Smooth muscle cell (in vitro differentiated cells): ENCODE data around the gene CDK5RAP2. TPM values are rescaled to one million over a fixed set of nuclear protein-coding genes. Genes with fewer than 3 reads are reported as not detected.

Experiments
- DNase-seq: peaks from one replicate; lab custom pipeline; 2025; ENCODE audit not compliant: unreplicated experiment; lab: John Stamatoyannopoulos, UW
- H2AFZ ChIP-seq: fragments of 200-600 bp; sonication (generic); 2 replicates; pipeline ENCODE4 v1.6.0; 2016; ENCODE audit warnings: antibody characterized with exemption, low read depth, mild to moderate bottlenecking
- H3F3A ChIP-seq: fragments of 200-600 bp; sonication (generic); 2 replicates; pipeline ENCODE4 v1.6.0; 2017; ENCODE audit warnings: antibody characterized with exemption, low read depth
- H3K27ac ChIP-seq: fragments of 200-600 bp; sonication (generic); 2 replicates; pipeline ENCODE4 v1.5.1; 2016; ENCODE audit warnings: low read depth, mild to moderate bottlenecking
- H3K27me3 ChIP-seq: fragments of 200-600 bp; sonication (generic); 2 replicates; pipeline ENCODE4 v1.6.1; 2016; ENCODE audit warnings: low read depth, mild to moderate bottlenecking
- H3K36me3 ChIP-seq: fragments of 200-600 bp; sonication (generic); 2 replicates; pipeline ENCODE4 v1.5.1; 2016; ENCODE audit warnings: low read depth
- H3K4me1 ChIP-seq: fragments of 200-600 bp; sonication (generic); 2 replicates; pipeline ENCODE4 v1.5.1; 2016; ENCODE audit warnings: low read depth
- H3K4me2 ChIP-seq: fragments of 200-600 bp; sonication (generic); 2 replicates; pipeline ENCODE4 v1.6.0; 2016; ENCODE audit warnings: mild to moderate bottlenecking
- H3K4me3 ChIP-seq: fragments of 200-600 bp; sonication (generic); 2 replicates; pipeline ENCODE4 v1.5.1; 2016; ENCODE audit warnings: mild to moderate bottlenecking
- H3K79me2 ChIP-seq: fragments of 200-600 bp; sonication (generic); 2 replicates; pipeline ENCODE4 v1.6.0; 2016; ENCODE audit warnings: low read depth, mild to moderate bottlenecking
- H3K9ac ChIP-seq: fragments of 200-600 bp; sonication (generic); 2 replicates; pipeline ENCODE4 v1.6.0; 2016; ENCODE audit warnings: low read depth
- H3K9me3 ChIP-seq: fragments of 200-600 bp; sonication (generic); replicated peaks from 2 replicates; pipeline ENCODE4 v1.5.1; 2016; ENCODE audit warnings: low read depth
- H4K20me1 ChIP-seq: fragments of 200-600 bp; sonication (generic); 2 replicates; pipeline ENCODE4 v1.6.0; 2016; ENCODE audit warnings: low read depth
- CTCF ChIP-seq: fragments of 200-600 bp; sonication (generic); IDR thresholded peaks from 2 replicates; pipeline ENCODE4 v1.5.1; 2017; ENCODE audit warnings: borderline replicate concordance, mild to moderate bottlenecking, antibody characterized with exemption; ENCODE audit not compliant: insufficient read depth, poor library complexity, severe bottlenecking
- WGBS: methylation state at CpG from one replicate; pipeline ENCODE4 v1.1.7; 2016; ENCODE audit warnings: low lambda C conversion rate; 5-methylcytosine and 5-hydroxymethylcytosine counted together
- polyA plus RNA-seq: library from polyadenylated mRNA; unstranded; fragments of >200 nt; fragmentation: Nextera tagmentation; extraction: Ambion mirVana; gene quantifications from 2 replicates; pipeline ENCODE4 v1.2.1, GENCODE V29; 2016
- total RNA-seq: library from RNA; depleted of rRNA; stranded (reverse); fragments of >200 nt; gene quantifications from 2 replicates; pipeline ENCODE4 v1.2.3, GENCODE V29; 2014

CDK5RAP2 gene
- total and polyA plus RNA-seq, 2 experiments from 2014 or later: 33.7 to 38.3 TPM

- no peaks in the 10 kb centered on the region for H3K9me3 ChIP-seq
- DNase-seq: no peak
- H4K20me1 ChIP-seq: no peaks in the 10 kb centered on the region
- no peak overlapping the region for H3K4me3 ChIP-seq
- H2AFZ ChIP-seq: no peak overlapping the region
- H3K27ac ChIP-seq: peak overlapping the region; percentile 88
- no peak for TF ChIP-seq CTCF
- no peaks in the 10 kb centered on the region for H3K79me2 ChIP-seq
- peaks cover 27% of the 10 kb centered on the region for H3K4me1 ChIP-seq
- peaks cover 19% of the 10 kb centered on the region for H3F3A ChIP-seq
- H3K4me2 ChIP-seq: peak overlapping the region; percentile 61
- H3K9ac ChIP-seq: peak overlapping the region; percentile 62
- no peaks in the 10 kb centered on the region for H3K36me3 ChIP-seq
- WGBS: 67% methylated on average over 5 of the region's 5 CpGs
- H3K27me3 ChIP-seq: no peaks in the 10 kb centered on the region
These were observed 168.0 kb downstream of the CDK5RAP2 start for GRCh38 chr9:120411862-120412424.

GRCh38 chr9:120410925-120411501 is 169.0 kb downstream of the CDK5RAP2 start:
- Histone ChIP-seq H2AFZ (no peak overlapping the region), H3F3A (peaks cover 19% of the 10 kb centered on the region), H3K9me3 (no peaks in the 10 kb centered on the region), H3K36me3 (no peaks in the 10 kb centered on the region), H3K79me2 (no peaks in the 10 kb centered on the region), H3K4me2 (peak overlapping the region; percentile 61), H3K9ac (peak overlapping the region; percentile 62), H3K27ac (peak overlapping the region; percentile 88), H3K27me3 (no peaks in the 10 kb centered on the region), H3K4me3 (no peak overlapping the region), H3K4me1 (peaks cover 27% of the 10 kb centered on the region), H4K20me1 (no peaks in the 10 kb centered on the region)
- DNase-seq: no peak
- 23% methylated on average over 3 of the region's 3 CpGs for WGBS
- TF ChIP-seq CTCF: no peak

DNA sequence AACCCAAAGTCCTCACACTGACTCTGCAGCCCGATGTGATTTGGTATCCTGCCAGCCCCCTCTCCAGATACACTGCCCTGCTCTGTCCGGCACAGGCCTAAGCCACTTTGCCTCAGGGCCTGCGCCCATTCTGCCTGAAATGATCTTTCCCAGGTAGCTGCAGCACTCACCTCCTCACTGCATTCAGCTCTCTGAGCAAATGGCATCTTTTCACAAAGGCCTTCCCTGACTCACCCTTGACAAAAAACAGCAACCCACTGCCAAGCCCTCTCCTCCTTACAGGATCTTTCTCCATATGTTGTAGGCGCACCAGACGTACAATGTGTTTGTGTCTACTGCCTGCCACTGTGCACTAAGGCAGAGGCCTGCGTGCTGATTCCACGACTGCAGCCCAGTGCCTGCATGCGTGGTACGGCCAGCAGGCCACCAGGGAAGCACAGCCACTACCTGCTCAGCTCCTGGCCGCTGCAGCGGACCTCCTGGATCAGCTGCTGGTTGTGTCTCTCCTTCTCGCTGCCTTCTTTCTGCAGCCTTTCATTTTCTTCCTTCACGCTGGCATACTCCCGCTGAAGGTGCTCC is 171.2 kb downstream of the CDK5RAP2 start:
- H3K36me3 ChIP-seq: no peaks in the 10 kb centered on the region
- no peak overlapping the region for H3K4me3 ChIP-seq
- H3K9ac ChIP-seq: no peak overlapping the region
- peaks cover 26% of the 10 kb centered on the region for H3F3A ChIP-seq
- H4K20me1 ChIP-seq: no peaks in the 10 kb centered on the region
- no peak overlapping the region for H3K27ac ChIP-seq
- no peaks in the 10 kb centered on the region for H3K27me3 ChIP-seq
- no peak for TF ChIP-seq CTCF
- peaks cover 12% of the 10 kb centered on the region for H3K4me1 ChIP-seq
- H3K9me3 ChIP-seq: no peaks in the 10 kb centered on the region
- H2AFZ ChIP-seq: no peak overlapping the region
- 76% methylated on average over 14 of the region's 14 CpGs for WGBS
- H3K79me2 ChIP-seq: no peaks in the 10 kb centered on the region
- no peak for DNase-seq
- no peak overlapping the region for H3K4me2 ChIP-seq

GRCh38 chr9:120405860-120406259 is 174.1 kb downstream of the CDK5RAP2 start:
- DNase-seq: no peak
- no peak overlapping the region for H2AFZ ChIP-seq
- H3K27ac ChIP-seq: no peak overlapping the region
- peaks cover 7% of the 10 kb centered on the region for H3F3A ChIP-seq
- H3K36me3 ChIP-seq: no peaks in the 10 kb centered on the region
- H3K9ac ChIP-seq: no peak overlapping the region
- no peaks in the 10 kb centered on the region for H4K20me1 ChIP-seq
- no peak overlapping the region for H3K4me2 ChIP-seq
- no peaks in the 10 kb centered on the region for H3K79me2 ChIP-seq
- WGBS: 100% methylated on average over 2 of the region's 2 CpGs
- H3K4me3 ChIP-seq: no peak overlapping the region
- H3K4me1 ChIP-seq: no peaks in the 10 kb centered on the region
- H3K27me3 ChIP-seq: no peaks in the 10 kb centered on the region
- H3K9me3 ChIP-seq: no peaks in the 10 kb centered on the region
- TF ChIP-seq CTCF: no peak
